NCI-H510A (cell line): ENCODE results near the gene COL4A2.
"Not testable (repeated sequence)": the region's sequence is repeated elsewhere in the genome, so short reads cannot be mapped to it uniquely, and the experiment has no call there.

Source experiments
- DNase-seq: peaks from one replicate; lab custom pipeline; 2025; lab: John Stamatoyannopoulos, UW

Gene COL4A2

DNA sequence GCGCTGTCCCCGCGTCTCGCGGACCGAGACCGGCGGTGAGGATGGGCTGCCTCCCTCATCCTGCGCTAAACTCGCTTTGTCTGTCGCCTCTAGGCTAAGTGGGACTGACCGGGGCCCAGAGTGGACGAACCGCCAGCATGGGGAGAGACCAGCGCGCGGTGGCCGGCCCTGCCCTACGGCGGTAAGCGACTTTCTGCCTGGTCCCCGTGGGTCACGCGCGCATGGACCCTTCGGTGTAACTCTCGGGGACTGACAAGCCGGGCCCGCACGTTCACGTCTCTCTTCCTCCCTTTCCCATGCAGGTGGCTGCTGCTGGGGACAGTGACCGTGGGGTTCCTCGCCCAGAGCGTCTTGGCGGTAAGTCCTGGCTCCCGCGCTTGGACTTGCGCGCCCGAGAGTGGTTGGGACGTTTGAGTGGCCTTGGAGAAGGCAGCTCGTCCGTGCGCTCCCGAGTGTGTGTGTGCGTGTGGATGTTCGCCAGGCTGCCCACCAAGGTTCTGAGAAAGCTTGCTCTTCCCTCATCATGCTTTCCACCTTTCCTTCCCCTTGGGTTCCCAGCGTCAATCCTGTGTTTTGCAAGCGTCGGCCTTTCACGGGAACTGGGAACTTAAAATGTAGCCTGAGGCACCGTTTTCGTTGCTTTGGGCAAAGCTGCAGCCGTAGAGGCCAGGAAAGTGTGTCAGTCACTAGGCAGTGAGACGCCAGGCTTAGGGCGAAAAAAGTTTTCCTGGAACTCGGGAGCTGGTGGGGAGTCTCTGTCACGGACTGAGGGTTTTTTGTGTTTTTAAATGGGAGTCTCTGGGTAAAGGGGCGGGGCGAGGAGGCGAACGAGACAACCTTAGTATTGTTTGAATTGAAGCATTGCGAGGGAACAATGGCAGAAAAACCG, 927 bp downstream of the COL4A2 start:
- no peak for DNase-seq

DNA sequence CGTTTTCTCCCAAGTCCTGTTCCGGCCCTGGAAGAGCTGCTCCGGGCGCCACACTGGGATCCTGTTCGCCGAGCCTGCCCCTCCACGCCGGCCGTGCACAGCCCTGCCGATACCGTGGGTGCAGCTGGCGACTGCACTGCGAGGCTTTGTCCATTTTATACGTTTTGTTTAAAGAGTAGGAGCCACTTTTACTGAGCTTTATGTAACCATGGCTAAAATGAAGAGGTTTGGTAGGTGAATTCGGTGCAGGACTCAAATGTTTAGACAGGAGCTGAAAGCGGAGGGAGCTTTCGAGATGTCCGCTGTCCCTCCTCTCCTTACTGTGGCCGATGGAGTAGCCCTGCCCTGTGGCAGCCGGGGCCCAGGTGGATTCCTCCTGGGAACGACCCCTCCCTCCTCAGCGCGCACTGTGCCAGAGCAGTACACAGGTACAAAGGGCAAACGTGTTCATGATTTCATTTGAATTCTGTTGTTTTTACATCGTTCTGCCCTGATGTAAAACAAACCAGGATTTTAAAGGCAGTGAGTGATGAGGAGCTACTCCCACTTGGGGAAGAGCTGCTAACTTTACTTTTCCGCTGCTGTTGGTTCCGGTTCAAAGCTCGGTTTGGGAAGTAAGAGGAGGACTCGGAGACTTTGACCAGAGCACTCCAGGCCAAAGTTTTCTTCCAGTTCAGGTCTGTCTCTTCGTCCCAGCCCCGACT, 1.7 kb downstream of the COL4A2 start:
- DNase-seq, result no peak

DNA sequence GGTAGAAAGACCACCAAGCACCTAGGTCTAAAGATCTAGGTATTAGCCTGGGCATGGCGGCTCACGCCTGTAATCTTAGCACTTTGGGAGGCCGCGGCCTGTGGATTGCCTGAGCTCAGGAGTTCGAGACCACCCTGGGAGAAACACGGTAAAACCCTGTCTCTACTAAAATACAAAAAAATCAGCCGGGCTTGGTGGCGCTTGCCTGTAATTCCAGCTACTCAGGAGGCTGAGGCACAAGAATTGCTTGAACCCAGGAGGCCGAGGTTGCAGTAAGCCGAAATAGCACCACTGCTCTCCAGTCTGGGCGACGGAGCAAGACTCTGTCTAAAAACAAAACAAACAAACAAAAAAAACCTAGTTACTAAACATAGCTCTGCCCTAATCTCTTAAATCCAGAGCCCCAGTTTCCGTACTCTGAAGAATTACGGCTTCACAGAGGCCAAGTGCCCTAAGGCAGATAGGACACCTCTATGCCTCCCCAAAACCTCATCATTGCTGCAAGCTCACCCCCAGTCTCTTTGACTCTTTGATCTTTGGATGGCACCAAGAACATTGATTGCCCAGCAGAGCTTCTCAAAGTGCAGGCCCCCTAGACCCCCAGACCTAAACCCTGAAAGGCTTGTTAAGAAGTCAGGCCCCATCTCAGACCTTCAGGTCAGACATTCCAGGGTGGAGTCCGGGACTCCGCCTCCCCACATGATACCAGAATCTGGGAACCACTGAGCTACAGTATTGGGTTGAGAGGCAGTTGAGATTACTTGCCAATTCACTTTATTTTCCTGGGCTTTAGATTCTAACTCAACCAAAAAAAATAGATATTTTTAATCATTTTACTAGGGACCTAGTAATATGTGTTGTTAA, 2.8 kb downstream of the COL4A2 start:
- no peak for DNase-seq

DNA sequence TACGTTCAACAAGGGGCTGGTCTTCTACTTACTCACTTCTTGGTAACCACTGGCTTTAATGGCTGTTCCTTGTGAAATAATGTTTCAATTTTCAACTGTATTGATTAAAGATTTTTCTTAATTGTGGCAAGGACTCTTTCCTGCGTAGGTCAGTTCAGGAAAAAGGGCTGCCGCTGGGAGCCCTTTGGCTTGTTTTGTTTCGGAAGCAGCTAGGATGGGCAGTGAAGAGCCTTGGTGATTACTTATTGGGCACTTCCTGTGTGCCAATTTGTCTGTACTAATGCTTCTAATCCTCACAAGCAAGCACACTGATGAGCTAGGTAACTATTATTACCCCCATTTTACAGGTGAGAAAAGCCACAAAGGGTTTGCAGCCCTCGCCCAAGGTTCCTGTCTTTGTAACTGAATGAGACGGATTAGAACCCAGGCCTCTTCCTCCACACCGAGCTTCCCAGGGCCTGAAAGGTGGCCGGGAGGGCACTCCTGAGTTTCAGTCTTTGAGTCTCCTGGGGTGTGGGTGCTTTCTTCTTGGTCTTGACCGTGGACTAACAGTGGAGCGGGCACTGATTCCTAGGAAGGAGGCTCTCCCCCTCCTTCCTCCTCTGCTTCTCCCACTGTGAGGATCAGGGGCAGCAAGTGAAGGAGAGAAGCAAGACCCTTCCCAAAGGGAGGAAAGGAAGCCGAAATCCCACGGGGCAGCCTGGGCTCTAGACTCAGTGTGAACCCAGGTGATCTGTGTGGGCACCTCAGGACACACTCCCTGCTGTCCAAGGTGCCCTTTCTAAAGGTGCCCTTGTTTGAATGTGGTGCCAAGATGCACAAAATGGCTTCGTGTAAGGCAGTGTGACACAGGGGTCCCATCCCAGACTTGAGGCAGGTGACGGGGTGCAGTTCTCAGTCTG, 3.7 kb downstream of the COL4A2 start:
- no peak for DNase-seq

DNA sequence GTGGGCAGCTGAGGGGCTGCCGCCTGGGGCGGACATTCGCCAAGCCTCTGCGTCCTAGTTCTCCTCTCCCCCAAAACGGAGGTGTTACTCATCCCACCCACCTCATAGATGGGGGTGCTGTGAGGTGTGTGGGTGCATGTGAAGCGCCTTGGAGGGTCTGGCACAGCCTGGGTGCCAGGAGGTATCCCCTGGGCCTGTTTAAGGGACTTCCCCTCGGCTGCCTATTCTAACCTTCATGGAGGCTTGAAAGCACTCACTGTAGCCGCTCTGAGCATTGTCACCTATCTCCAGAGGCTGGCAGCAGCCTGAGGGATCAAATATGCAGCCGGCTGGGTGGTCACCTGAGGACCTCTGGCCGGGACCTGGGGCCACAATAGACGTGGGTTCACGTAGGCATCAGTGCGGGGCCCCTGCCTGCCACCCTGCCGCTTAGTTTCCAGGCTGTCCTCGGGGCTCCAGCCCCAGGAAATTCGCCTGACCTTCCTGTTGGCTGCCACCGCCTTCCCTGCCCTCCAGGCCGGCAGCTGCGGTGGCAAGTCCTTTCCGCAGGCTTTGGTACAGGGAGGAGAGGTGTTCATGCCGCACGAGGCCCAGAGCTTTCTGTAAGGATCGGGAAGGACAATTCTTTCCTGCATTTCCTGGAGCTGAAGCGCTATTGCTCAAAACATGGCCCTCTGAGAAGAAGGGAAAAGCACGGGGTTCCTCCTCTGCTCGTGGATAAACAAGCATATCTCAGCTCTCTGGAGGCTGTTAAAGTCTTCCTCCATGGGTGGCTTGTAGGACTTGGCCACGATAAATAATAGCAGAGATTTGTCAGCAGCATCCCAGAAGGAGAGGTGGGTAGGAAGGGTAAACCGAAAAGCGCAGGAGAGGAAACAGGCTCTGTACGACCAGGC, 4.6 kb downstream of the COL4A2 start:
- no peak for DNase-seq

DNA sequence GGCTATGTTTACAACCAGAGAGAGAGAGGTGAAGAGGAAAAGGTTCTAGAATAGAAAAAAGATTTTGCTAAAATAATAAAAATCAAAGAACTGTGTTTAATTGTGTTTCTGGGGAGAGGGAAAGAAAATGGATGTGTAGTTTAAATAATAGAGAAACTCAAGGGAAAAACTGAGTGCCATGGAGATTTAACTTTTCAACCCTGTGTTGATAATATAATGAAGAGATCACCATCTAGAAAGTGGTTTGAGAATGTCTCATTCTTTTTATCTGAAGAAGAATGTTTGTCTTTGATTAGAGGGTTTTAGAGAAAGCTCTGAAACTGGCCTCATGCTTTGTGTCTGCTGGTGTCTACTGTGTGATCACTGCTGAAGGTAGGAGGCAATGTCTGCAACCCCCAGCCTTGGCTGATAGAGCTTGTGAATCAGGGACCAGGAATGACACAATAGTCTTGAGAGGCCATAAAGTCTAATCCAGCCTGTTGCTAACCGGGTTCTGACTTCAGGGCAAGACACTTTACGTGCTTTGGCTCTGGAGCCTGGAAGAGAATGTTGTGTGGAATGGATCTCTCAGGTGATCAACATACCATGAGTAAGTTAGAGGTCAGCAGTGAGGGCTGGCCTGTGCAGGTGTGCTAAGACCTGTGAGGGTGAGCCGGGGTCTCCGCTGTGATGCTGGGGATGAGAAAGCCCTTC, 5.4 kb downstream of the COL4A2 start:
- no peak for DNase-seq

DNA sequence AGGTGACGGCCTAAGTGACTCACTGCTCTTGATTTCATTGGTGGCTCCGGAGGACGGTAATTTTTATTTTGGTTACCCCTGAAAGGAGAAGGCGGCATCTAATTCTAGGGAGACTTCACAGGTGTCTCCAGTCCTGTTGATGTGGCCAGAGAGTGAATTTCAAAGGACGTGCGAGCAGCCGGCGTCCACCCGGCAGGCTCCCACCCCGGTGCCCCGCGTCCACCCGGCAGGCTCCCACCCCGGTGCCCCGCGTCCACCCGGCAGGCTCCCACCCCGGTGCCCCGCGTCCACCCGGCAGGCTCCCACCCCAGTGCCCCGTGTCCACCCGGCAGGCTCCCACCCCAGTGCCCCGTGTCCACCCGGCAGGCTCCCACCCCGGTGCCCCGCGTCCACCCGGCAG, 6.2 kb downstream of the COL4A2 start:
- DNase-seq, result not testable (repeated sequence)

DNA sequence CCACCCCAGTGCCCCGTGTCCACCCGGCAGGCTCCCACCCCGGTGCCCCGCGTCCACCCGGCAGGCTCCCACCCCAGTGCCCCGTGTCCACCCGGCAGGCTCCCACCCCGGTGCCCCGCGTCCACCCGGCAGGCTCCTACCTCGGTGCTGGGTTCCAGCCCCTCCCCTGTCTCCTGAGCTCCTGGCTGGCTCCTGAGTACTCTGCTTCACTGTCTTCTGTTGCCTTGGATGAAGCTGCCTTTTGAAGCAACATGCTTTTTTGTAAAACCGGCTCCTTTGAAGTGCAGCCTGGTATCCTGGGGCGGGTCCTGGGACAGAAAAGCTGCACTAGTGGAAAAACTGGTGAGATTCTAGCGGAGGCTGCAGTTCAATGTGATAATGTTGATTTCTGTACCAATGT, 6.6 kb downstream of the COL4A2 start:
- DNase-seq, result not testable (repeated sequence)

DNA sequence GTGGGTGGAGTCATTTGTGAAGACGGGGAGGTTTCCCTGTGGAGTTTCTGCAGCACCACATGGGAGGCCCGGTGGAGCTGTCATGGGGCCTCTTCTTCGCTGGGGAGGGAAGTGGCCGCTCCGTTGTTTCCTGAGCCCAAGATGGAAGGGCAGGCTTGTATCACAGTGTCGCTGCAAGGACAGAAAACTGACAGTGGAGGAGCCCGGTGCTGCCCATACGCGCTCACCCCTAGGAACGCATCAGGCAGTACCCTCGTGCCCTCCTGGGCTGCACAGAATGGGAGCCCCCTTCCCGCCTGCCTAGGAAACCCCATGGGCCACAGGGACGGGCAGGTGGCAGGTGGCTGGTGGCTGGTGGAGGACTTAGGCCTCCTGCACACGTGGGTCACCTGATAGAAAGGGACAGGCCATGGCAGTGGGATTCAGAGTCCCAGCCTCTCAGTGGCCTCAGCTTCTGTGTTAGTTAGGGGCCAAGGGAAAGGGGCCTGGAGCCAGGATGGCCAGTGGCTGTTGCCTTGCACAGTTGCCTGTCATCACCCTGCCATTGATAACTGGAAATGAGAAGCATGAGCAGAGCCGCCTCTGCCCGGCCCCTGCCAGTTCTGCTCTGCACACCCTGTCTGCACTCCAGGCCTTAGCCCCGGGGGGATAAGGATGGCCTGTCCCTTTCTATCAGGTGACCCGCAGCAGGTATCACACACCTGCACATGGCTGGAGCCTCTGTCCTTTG, 7.6 kb downstream of the COL4A2 start:
- no peak for DNase-seq

DNA sequence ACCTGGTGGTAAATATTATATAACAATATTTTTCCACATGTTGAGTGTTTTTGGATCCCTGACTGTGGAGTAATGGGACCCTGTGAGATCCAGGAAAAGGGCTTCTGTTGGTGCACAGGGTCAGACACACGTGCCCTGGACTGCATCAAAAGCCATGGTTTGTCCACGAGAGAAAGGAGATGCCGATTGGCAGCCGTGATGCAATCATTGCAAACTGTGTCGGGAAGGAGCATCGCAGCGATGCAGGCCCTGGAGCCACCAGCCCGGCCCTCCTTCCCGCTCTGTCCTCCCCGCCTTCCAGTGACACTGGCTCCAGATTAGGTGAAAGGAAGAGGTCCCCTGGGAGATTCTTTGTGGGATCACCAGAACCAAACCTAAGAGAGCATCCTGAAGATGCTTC, 9.1 kb downstream of the COL4A2 start:
- no peak for DNase-seq

DNA sequence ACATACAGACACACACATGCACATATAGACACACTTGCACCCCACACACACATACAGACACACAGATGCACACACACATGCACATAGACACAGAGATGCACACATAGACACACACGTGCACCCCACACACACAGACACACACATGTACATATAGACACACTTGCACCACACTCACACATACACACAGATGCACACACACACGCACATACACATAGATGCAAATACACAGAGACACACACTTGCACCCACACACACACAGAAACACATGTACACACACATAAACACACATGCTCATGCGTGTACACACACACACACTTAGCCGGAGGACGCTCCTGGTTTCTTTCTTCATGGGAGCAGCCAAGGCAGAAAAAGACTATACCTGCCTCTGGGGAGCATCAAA, 10.0 kb downstream of the COL4A2 start:
- no peak for DNase-seq

DNA sequence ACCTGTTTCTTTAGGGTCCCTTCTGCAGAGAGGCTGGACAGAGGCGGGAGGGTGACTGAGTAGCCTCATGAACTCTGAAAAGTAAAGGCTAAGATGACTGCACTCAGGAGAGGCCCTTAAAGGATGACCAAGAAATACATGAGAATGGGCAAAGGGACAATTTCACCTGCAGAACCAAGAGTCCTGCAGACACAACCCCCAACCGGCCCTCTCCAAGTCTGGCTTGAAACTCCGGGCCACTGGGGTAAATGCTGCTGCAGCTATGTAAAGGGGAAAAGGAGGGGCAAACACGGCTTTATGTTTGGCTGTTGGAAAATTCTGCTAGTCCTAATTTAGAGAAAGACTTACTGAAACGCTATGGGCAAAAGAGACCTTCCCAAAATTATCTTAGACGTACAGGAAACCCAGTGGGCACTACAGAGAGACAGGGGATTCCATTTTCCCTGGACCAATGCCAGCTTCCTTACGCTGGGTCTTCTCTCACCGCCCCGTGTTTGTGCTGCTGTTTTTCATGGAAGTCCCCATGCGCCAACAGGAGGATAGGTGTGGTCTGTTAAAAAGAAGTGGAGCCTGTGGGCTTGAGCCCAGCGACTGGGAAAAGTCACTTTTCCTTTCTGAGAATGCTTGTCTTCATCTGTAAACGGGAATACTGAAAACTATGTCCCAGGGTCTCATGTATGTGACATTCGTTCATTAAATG, 10.6 kb downstream of the COL4A2 start:
- DNase-seq, result no peak

DNA sequence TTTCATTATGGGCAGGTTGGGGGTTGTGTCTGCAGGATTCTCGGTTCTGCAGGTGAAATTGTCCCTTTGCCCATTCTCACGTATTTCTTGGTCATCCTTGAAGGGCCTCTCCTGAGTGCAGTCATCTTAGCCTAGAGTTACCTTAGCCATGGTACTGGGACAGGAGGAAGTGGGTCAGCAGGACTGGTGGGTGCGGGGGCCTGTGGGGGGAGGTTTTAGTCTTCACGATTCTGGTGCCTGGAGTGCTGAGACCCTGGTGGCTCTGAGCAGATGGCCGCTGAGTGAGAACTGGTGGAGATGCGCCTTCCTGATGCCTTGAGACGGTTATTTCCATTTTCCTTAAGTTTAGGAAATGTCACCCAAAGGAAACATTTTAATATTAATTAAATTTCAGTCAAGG, 11.8 kb downstream of the COL4A2 start:
- no peak for DNase-seq

DNA sequence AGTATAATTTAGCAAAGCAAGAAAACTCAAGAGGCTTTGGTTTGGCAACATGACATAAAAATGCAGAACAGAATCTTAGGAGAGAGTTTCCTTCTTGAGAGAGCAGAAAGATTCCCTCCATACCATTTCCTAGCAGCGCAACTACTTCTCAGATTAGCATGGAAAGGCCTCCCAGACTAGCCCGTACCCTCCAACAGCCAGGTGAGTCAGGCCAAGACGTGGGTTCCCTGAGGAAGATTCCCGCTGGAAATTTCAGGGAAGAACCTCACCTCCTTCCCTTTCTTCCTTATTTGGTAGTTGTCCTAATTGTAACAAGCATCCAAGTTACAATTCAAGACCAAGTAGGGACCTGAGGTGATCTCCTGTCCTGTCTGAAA, 12.3 kb downstream of the COL4A2 start:
- no peak for DNase-seq

DNA sequence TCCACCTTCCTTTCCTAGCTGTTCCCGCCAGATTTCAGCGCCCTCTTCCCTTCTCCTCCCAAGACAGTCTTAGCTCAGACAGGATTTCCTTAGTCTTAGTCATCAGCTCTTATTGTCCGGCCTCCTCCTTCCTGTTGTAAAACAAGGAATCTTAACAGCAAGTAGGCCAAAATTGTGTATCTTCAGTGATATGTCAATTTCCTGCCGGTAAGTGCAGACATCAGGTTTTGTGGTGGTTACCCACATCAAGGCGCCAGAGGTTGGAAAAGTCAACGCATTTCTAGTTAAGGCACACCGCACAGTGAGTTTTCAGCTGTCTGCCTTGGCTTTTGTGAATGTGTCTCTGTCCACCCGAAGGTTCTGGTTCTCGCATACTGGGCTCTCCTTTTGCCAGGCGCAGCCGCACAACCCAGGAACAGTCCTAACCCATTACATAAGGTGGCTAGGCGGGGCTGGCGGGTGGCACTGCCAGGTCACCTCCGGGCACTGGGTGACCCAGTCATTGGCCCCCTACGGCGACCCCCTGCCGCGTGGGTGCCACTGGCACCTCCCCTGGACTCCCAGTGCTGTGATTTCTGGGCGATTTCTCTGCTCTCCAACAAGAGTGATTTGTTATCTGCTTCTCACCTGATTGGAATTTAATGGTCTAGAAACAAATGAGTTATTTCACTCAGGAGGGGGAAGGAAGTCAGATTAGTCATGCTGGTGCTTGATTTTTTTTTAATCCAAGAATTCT, 12.9 kb downstream of the COL4A2 start:
- DNase-seq, result no peak

DNA sequence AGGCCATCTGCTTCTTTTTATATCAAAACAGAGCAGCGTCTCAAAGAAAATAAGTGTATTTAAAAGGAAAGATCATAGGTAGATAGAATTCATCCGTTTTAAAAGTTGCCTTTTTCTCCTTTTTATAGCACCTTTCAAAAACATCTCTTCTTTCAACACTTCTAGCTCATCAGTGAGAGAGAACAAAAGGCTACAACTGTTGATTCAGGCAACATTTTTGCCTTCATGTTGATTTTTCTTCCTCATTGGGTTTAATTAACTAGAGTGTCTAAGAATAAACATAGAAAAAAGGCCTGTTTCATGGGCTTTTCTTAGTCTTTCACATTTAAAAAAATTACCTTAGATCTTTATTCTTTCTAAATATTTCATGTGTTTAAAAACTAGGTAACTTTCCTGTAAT, 13.6 kb downstream of the COL4A2 start:
- DNase-seq, result no peak

DNA sequence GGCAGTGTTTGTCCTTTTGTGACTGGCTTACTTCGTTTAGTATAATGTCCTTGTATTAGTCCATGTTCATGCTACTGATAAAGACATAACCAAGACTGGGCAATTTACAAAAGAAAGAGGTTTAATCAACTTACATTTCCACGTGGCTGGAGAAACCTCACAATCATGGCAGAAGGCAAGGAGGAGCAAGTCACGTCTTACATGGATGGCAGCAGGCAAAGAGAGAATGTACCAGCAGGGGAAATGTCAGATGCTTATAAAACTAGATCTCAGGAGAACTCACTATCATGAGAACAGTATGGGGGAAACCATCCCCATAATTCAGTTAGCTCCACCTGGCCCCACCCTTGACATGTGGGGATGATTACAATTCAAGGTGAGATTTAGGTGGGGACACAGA, 14.5 kb downstream of the COL4A2 start:
- DNase-seq, result not testable (repeated sequence)
